HCT116 (cell line): Measurements from ENCODE around the gene CHID1. TPM values are rescaled to one million over a fixed set of nuclear protein-coding genes. Genes with fewer than 3 reads are reported as not detected.

ENCODE experiments used
- ATAC-seq: fragments of 200-7000 bp; cut with Tn5 transposase; 2 replicates; pipeline ENCODE4 v1.9.1; 2020; ENCODE audit warnings: mild to moderate bottlenecking, moderate library complexity
- BruUV-seq: library from RNA; stranded (reverse); fragments of 400-500 nt; replicated peaks from 2 replicates; lab custom pipeline; 2021; lab: Mats Ljungman, UMichigan
- CTCF ChIA-PET: fragments of 300-600 bp; sonication (Branson Sonifier 250); formaldehyde crosslinking; loops from one replicate; lab custom pipeline; 2021; ENCODE audit warnings: antibody characterized with exemption; lab: Charles Lee
- POLR2A ChIA-PET: fragments of 300-600, 350-600 bp; sonication (Branson Sonifier 250); formaldehyde crosslinking; loops from one replicate; lab custom pipeline; 2021; ENCODE audit warnings: antibody characterized with exemption; lab: Charles Lee
- RAD21 ChIA-PET, 2 experiments: fragments of 300-600 bp; sonication (Branson Sonifier 250); formaldehyde crosslinking; loops; one replicate each; lab custom pipeline; 2023; ENCODE audit warnings: low total read pairs in 2 of 2; ENCODE audit not compliant: uncharacterized antibody in 2 of 2, unreplicated experiment in 2 of 2, low non-redundant PET in 1 of 2; lab: Charles Lee
- DNase-seq: peaks from one replicate; pipeline ENCODE4 v3.0.0-alpha.2; 2010; ENCODE audit warnings: low read depth, low spot score
- H2AFZ ChIP-seq: fragments of 200-600 bp; shearing (Covaris generic), sonication (generic); 2 replicates; pipeline ENCODE4 v1.6.1; 2017; ENCODE audit warnings: low read depth, mixed run types, mixed read lengths, antibody characterized with exemption, low read length; ENCODE audit not compliant: poor library complexity, severe bottlenecking
- H3K27ac ChIP-seq: 2 replicates; pipeline ENCODE4 v1.5.1; 2012; ENCODE audit warnings: low read depth, low read length
- H3K27me3 ChIP-seq: fragments of 200-600 bp; sonication (generic); 2 replicates; pipeline ENCODE4 v1.6.1; 2016; ENCODE audit warnings: mixed run types, low read length, mixed read lengths; ENCODE audit not compliant: insufficient read depth
- H3K36me3 ChIP-seq, 2 experiments: fragments of 200-500 bp in 1 of 2; fragments of 200-600 bp in 1 of 2; sonication (Bioruptor generic) in 1 of 2; sonication (generic) in 1 of 2; 2 replicates each; pipeline versions ENCODE4 v1.5.1 to v1.6.1; 2014 to 2016; ENCODE audit warnings: low read length in 2 of 2, inconsistent platforms in 1 of 2, mixed read lengths in 1 of 2, mixed run types in 1 of 2; ENCODE audit not compliant: insufficient read depth in 2 of 2, control insufficient read depth in 1 of 2
- H3K4me1 ChIP-seq, 2 experiments: fragments of 200-600 bp in 1 of 2; sonication (generic) in 1 of 2; 2 replicates each; pipeline versions ENCODE4 v1.5.1 to v1.6.1; 2012 to 2017; ENCODE audit warnings: low read length in 2 of 2, inconsistent platforms in 1 of 2, mild to moderate bottlenecking in 1 of 2, mixed read lengths in 1 of 2, mixed run types in 1 of 2, moderate library complexity in 1 of 2; ENCODE audit not compliant: insufficient read depth in 2 of 2, control insufficient read depth in 1 of 2
- H3K4me2 ChIP-seq: fragments of 200-600 bp; sonication (generic); 2 replicates; pipeline ENCODE4 v1.6.1; 2017; ENCODE audit warnings: mixed run types, low read length, mixed read lengths
- H3K4me3 ChIP-seq, 2 experiments: fragments of 200-600 bp in 1 of 2; sonication (generic) in 1 of 2; replicated peaks in 1 of 2; 2 replicates each; pipeline ENCODE4 v1.5.1; 2011 to 2016; ENCODE audit warnings: low read length in 2 of 2, control low read depth in 1 of 2, low read depth in 1 of 2, mild to moderate bottlenecking in 1 of 2, mixed read lengths in 1 of 2, mixed run types in 1 of 2
- H3K79me2 ChIP-seq: fragments of 200-600 bp; sonication (generic); 2 replicates; pipeline ENCODE4 v1.6.1; 2017; ENCODE audit warnings: mild to moderate bottlenecking, mixed run types, low read length, moderate library complexity, mixed read lengths; ENCODE audit not compliant: insufficient read depth
- H3K9ac ChIP-seq: fragments of 200-600 bp; sonication (generic); 2 replicates; pipeline ENCODE4 v1.6.1; 2016; ENCODE audit warnings: low read length, mixed read lengths
- H3K9me2 ChIP-seq: fragments of 200-600 bp; sonication (generic), shearing (Covaris generic); 2 replicates; pipeline ENCODE4 v1.6.1; 2017; ENCODE audit warnings: mixed run types, mild to moderate bottlenecking, moderate library complexity; ENCODE audit not compliant: insufficient read depth
- H3K9me3 ChIP-seq, 2 experiments: fragments of 200-500 bp in 1 of 2; fragments of 200-600 bp in 1 of 2; sonication (Bioruptor generic) in 1 of 2; sonication (generic) in 1 of 2; 2 replicates each; pipeline ENCODE4 v1.6.1; 2014 to 2017; ENCODE audit warnings: low read length in 2 of 2, mixed read lengths in 2 of 2, inconsistent platforms in 1 of 2, low read depth in 1 of 2, mild to moderate bottlenecking in 1 of 2, mixed run types in 1 of 2, moderate library complexity in 1 of 2; ENCODE audit not compliant: control insufficient read depth in 1 of 2, insufficient read depth in 1 of 2
- H4K20me1 ChIP-seq: fragments of 200-600 bp; sonication (generic), shearing (Covaris generic); 2 replicates; pipeline ENCODE4 v1.6.1; 2017; ENCODE audit warnings: mixed run types, mild to moderate bottlenecking, moderate library complexity; ENCODE audit not compliant: insufficient read depth
- ATF3 ChIP-seq: IDR thresholded peaks from 2 replicates; pipeline ENCODE4 v1.6.1; 2012
- CBX3 ChIP-seq: IDR thresholded peaks from 2 replicates; pipeline ENCODE4 v1.6.1; 2012; ENCODE audit warnings: low read depth
- CEBPB ChIP-seq: IDR thresholded peaks from 2 replicates; pipeline ENCODE4 v1.6.1; 2012; ENCODE audit warnings: low read depth
- CTCF ChIP-seq, 3 experiments: fragments of 200-600 bp in 1 of 3; sonication (generic) in 1 of 3; IDR thresholded peaks in 2 of 3; conservative IDR thresholded peaks in 1 of 3; 2 replicates each; pipeline ENCODE4 v1.5.1; 2012 to 2017; ENCODE audit warnings: low read depth in 2 of 3, low read length in 2 of 3, antibody characterized with exemption in 1 of 3, borderline replicate concordance in 1 of 3, control low read depth in 1 of 3, mild to moderate bottlenecking in 1 of 3, mixed read lengths in 1 of 3, mixed run types in 1 of 3, moderate library complexity in 1 of 3; ENCODE audit not compliant: insufficient read depth in 1 of 3
- EGR1 ChIP-seq: IDR thresholded peaks from 2 replicates; pipeline ENCODE4 v1.6.1; 2012; ENCODE audit warnings: low read depth
- ELF1 ChIP-seq: IDR thresholded peaks from 2 replicates; pipeline ENCODE4 v1.6.1; 2012; ENCODE audit warnings: low read depth, borderline replicate concordance
- EZH2phosphoT487 ChIP-seq: fragments of 200-600 bp; IDR thresholded peaks from 2 replicates; pipeline ENCODE4 v1.6.1; 2018; ENCODE audit warnings: antibody characterized with exemption, borderline replicate concordance
- FOSL1 ChIP-seq: IDR thresholded peaks from 2 replicates; pipeline ENCODE4 v1.6.1; 2012; ENCODE audit warnings: low read depth
- POLR2A ChIP-seq: IDR thresholded peaks from 2 replicates; pipeline ENCODE4 v1.7.0; 2011; ENCODE audit warnings: borderline replicate concordance; ENCODE audit not compliant: insufficient read depth, insufficient read length; ENCODE audit errors: extremely low read depth
- POLR2AphosphoS5 ChIP-seq: IDR thresholded peaks from 2 replicates; pipeline ENCODE4 v1.6.1; 2011; ENCODE audit warnings: mild to moderate bottlenecking, low read depth, low read length, moderate library complexity
- RAD21 ChIP-seq: IDR thresholded peaks from 2 replicates; pipeline ENCODE4 v1.6.1; 2012; ENCODE audit warnings: low read depth, mild to moderate bottlenecking
- SP1 ChIP-seq: IDR thresholded peaks from 2 replicates; pipeline ENCODE4 v1.6.1; 2012; ENCODE audit warnings: low read depth
- SRF ChIP-seq: IDR thresholded peaks from 2 replicates; pipeline ENCODE4 v1.6.1; 2012; ENCODE audit warnings: low read depth
- TCF7L2 ChIP-seq: IDR thresholded peaks from 2 replicates; pipeline ENCODE4 v1.7.0; 2011; ENCODE audit warnings: borderline replicate concordance, inconsistent platforms; ENCODE audit not compliant: insufficient read depth, insufficient read length; ENCODE audit errors: extremely low read depth
- YY1 ChIP-seq: IDR thresholded peaks from 2 replicates; pipeline ENCODE4 v1.6.1; 2011; ENCODE audit warnings: low read length, low read depth, moderate library complexity, mild to moderate bottlenecking; ENCODE audit not compliant: insufficient replicate concordance; ENCODE audit errors: extremely low read depth
- ZFX ChIP-seq: fragments of 450-650 bp; IDR thresholded peaks from 2 replicates; pipeline ENCODE4 v1.6.1; 2017
- ZNF274 ChIP-seq: fragments of 200-500 bp; sonication (Bioruptor generic); IDR thresholded peaks from 2 replicates; pipeline ENCODE4 v1.6.1; 2014; ENCODE audit warnings: mild to moderate bottlenecking, low read depth, low read length, inconsistent platforms
- intact Hi-C: fragments of 100-400 bp; cut with micrococcal nuclease; formaldehyde crosslinking; loops from 2 replicates; pipeline ENCODE4 v1.10.0; 2022
- total RNA-seq: library from RNA; stranded (reverse); gene quantifications from one replicate; pipeline ENCODE4 v1.2.1, GENCODE V29; 2021; ENCODE audit not compliant: unreplicated experiment

Gene CHID1
- total RNA-seq, 1 experiment from 2014 or later, result 102 TPM

GRCh38 chr11:854601-855329, 55.8 kb downstream of the CHID1 start:
- H3K9me3 ChIP-seq, result no peaks in the 10 kb centered on the region
- H3K27ac ChIP-seq, result no peak overlapping the region; the same call in 1 of the 2 replicates
- H2AFZ ChIP-seq, result no peak overlapping the region
- no peaks in the 10 kb centered on the region for H3K27me3 ChIP-seq
- H4K20me1 ChIP-seq, result no peaks in the 10 kb centered on the region
- DNase-seq, result no peak
- no peaks in the 10 kb centered on the region for H3K36me3 ChIP-seq
- intact Hi-C loops, result no loop called here
- ChIA-PET POLR2A (interaction anchor here (0.8 kb wide), 1 partner anchor 9 kb away, joined by 4 read pairs; no protein-coding TSS in a partner anchor), CTCF (no interaction called here), RAD21 (no interaction called here)
- no peak overlapping the region for H3K4me2 ChIP-seq
- peaks cover 4 to 12% of the 10 kb centered on the region in 2 experiments for H3K4me1 ChIP-seq
- no peak overlapping the region for H3K9ac ChIP-seq
- TF ChIP-seq YY1, result no peak
- no peak overlapping the region for H3K4me3 ChIP-seq
- no TSS peak for BruUV-seq
- no peaks in the 10 kb centered on the region for H3K79me2 ChIP-seq
- no peak for ATAC-seq
- H3K9me2 ChIP-seq, result no peaks in the 10 kb centered on the region

- Histone ChIP-seq H3K27ac (no peak overlapping the region), H3K9ac (no peak overlapping the region)
- TF ChIP-seq FOSL1 (no peak), SP1 (no peak), EZH2phosphoT487 (no peak), SRF (no peak), CBX3 (no peak), ATF3 (no peak), TCF7L2 (no peak), POLR2AphosphoS5 (no peak), ZFX (no peak), POLR2A (no peak), YY1 (no peak), RAD21 (no peak), ELF1 (no peak), CEBPB (no peak), CTCF (IDR thresholded peaks at IDR 0.05 in 2 of 3, conservative IDR thresholded peaks at IDR 0.05 in 1 of 3; ENCODE audit: borderline replicate concordance in 1 of 3, insufficient read depth in 1 of 3, low read depth in 2 of 3, low read length in 2 of 3) (no peak), ZNF274 (no peak), EGR1 (no peak)
Observed at GRCh38 chr11:853682-854448, 56.7 kb downstream of the CHID1 start.

More at GRCh38 chr11:853682-854448, 56.7 kb downstream of the CHID1 start:
- ChIA-PET CTCF (no interaction called here), RAD21 (no interaction called here), POLR2A (interaction anchor here (0.8 kb wide), 1 partner anchor 8 kb away, joined by 4 read pairs; no protein-coding TSS in a partner anchor)
- H3K4me1 ChIP-seq, result peaks cover 0 to 6% of the 10 kb centered on the region in 2 experiments; a peak in 1 of 4 replicates
- no peaks in the 10 kb centered on the region for H4K20me1 ChIP-seq
- H3K79me2 ChIP-seq, result no peaks in the 10 kb centered on the region
- H3K9me3 ChIP-seq, result no peaks in the 10 kb centered on the region
- no peak overlapping the region for H2AFZ ChIP-seq
- no peaks in the 10 kb centered on the region for H3K9me2 ChIP-seq
- no peaks in the 10 kb centered on the region; a peak in 1 of 4 replicates for H3K36me3 ChIP-seq
- no TSS peak for BruUV-seq
- intact Hi-C loops, result no loop called here
- H3K4me2 ChIP-seq, result no peak overlapping the region
- H3K27me3 ChIP-seq, result no peaks in the 10 kb centered on the region
- H3K4me3 ChIP-seq, result no peak overlapping the region
- no peak for ATAC-seq
- DNase-seq, result no peak
